Psoas muscle (tissue), 8 donors: ENCODE data around the gene SLC35G6. TPM values are rescaled to one million over a fixed set of nuclear protein-coding genes. Genes with fewer than 3 reads are reported as not detected.

Experiments used
- ATAC-seq, 4 donors: fragments of 200-7000 bp; cut with Tn5 transposase; one replicate each; pipeline ENCODE4 v1.9.1; 2020; ENCODE audit warnings: moderate library complexity in 3 of 4, mild to moderate bottlenecking in 2 of 4
- DNase-seq, 2 donors: peaks; one replicate each; pipeline ENCODE4 v3.0.0-alpha.2; 2020
- H3K27ac ChIP-seq: fragments of 200-600 bp; one replicate; pipeline ENCODE4 v1.8.0; 2022
- H3K27me3 ChIP-seq, 3 donors: fragments of 200-600 bp in 1 of 3; one replicate each; pipeline versions ENCODE4 v1.6.1 to v1.8.0; 2013 to 2022; ENCODE audit warnings: low read length in 2 of 3, mild to moderate bottlenecking in 2 of 3, moderate library complexity in 1 of 3; ENCODE audit not compliant: insufficient read depth in 3 of 3
- H3K36me3 ChIP-seq, 2 donors: fragments of 200-600 bp in 1 of 2; one replicate each; pipeline versions ENCODE4 v1.6.1 to v1.8.0; 2013 to 2022; ENCODE audit warnings: low read depth in 1 of 2, mild to moderate bottlenecking in 1 of 2, moderate library complexity in 1 of 2; ENCODE audit not compliant: insufficient read depth in 1 of 2
- H3K4me1 ChIP-seq: fragments of 200-600 bp; one replicate; pipeline ENCODE4 v1.8.0; 2022
- H3K4me3 ChIP-seq: fragments of 200-600 bp; one replicate; pipeline ENCODE4 v1.8.0; 2022; ENCODE audit warnings: mild to moderate bottlenecking
- H3K9me3 ChIP-seq: fragments of 200-600 bp; one replicate; pipeline ENCODE4 v1.8.0; 2022
- CTCF ChIP-seq: fragments of 200-600 bp; IDR thresholded peaks from one replicate; pipeline ENCODE4 v1.8.0; 2022; ENCODE audit warnings: antibody characterized with exemption
- WGBS, 3 donors: extraction: QIAGEN DNeasy Blood & Tissue Kit; methylation state at CpG; one replicate each; pipeline versions ENCODE4 v1.1.6 to v1.1.7; 2013; 5-methylcytosine and 5-hydroxymethylcytosine counted together
- intact Hi-C, 2 donors: fragments of 100-400 bp; cut with DNase I; formaldehyde crosslinking; loops; one replicate each; pipeline versions ENCODE4 v1.11.0 to v1.14.2; 2022
- polyA plus RNA-seq, 3 donors: library from polyadenylated mRNA; stranded (reverse); fragments of 200-250 nt; gene quantifications; one replicate each; pipeline ENCODE4 v1.2.3, GENCODE V29; 2013
- total RNA-seq, 4 donors: library from RNA; stranded (reverse); fragmentation: NEBNext Ultra II Directional in 2 of 4; extraction: Animal tissue kit (Norgen Biotek cat#: 25700) in 2 of 4; gene quantifications; one replicate each; pipeline versions ENCODE4 v1.2.1 to v1.2.4, GENCODE V29; 2021 to 2023
- donor health status: healthy with polysubstance abuse.
- donor health status: DM: no; HTN: no; CAD: no; lungs with moderate emphysema.
- donor health status: Bipolar disorder and iron deficiency.
- donor health status: healthy.
- donor health status: DM: yes; HTN: yes; CAD: no.
- donor health status: DM: no; HTN: no; CAD: no.
- donor health status: DM: no; HTN: no; CAD: no.
- donor health status: DM: yes; HTN: yes; CAD: no.

SLC35G6 gene
- total and polyA plus RNA-seq, 7 donors, result 0.05 TPM; not detected in 6

GRCh38 chr17:7508145-7508544, 26.9 kb downstream of the SLC35G6 start:
- intact Hi-C loops, result no loop called here
- ATAC-seq (no peak), DNase-seq (no peak)
- 68 to 78% (median 76%) methylated on average over 11 of the region's 11 CpGs for WGBS, 3 donors
- H3K4me3 ChIP-seq, result no peak overlapping the region
- H3K36me3 ChIP-seq, result peaks cover 4 to 100% of the 10 kb centered on the region in 2 donors
- H3K4me1 ChIP-seq, result no peaks in the 10 kb centered on the region
- no peak for TF ChIP-seq CTCF
- no peaks in the 10 kb centered on the region for H3K9me3 ChIP-seq
- H3K27me3 ChIP-seq, result no peaks in the 10 kb centered on the region
- H3K27ac ChIP-seq, result no peak overlapping the region

- no peaks in the 10 kb centered on the region for H3K27me3 ChIP-seq
- no peak overlapping the region for H3K27ac ChIP-seq
- peaks cover 4 to 99% of the 10 kb centered on the region in 2 donors for H3K36me3 ChIP-seq
- H3K4me1 ChIP-seq, result no peaks in the 10 kb centered on the region
- ATAC-seq, result no peak
- intact Hi-C loops, result no loop called here
- DNase-seq, result no peak
- no peak overlapping the region for H3K4me3 ChIP-seq
- no peak for TF ChIP-seq CTCF
- no peaks in the 10 kb centered on the region for H3K9me3 ChIP-seq
- 87 to 92% (median 88%) methylated on average over 9 of the region's 9 CpGs for WGBS, 3 donors
Measured at GRCh38 chr17:7508846-7509245, 27.6 kb downstream of the SLC35G6 start.

- peaks cover 4 to 96% of the 10 kb centered on the region in 2 donors for H3K36me3 ChIP-seq
- peak overlapping the region; percentile 36 for H3K27ac ChIP-seq
- H3K4me1 ChIP-seq, result no peaks in the 10 kb centered on the region
- H3K9me3 ChIP-seq, result no peaks in the 10 kb centered on the region
- 28 to 45% (median 34%) methylated on average over 5 of the region's 5 CpGs for WGBS, 3 donors
- no peak for TF ChIP-seq CTCF
- intact Hi-C loops, result loop anchor here in 1 of 2 donors (5.0 kb wide), 1 partner anchor 52 kb away; the partner anchor contains the start of gene SENP3
- ATAC-seq, result peak; percentile 35 to 74 (median 60)
- DNase-seq, result no peak
- H3K27me3 ChIP-seq, result no peaks in the 10 kb centered on the region
- H3K4me3 ChIP-seq, result no peak overlapping the region
Measured at GRCh38 chr17:7509937-7510336, 28.7 kb downstream of the SLC35G6 start.

GRCh38 chr17:7511108-7511507, 29.9 kb downstream of the SLC35G6 start:
- Histone ChIP-seq H3K27ac (no peak overlapping the region), H3K4me1 (no peaks in the 10 kb centered on the region), H3K9me3 (no peaks in the 10 kb centered on the region), H3K27me3 (no peaks in the 10 kb centered on the region), H3K36me3 (peaks cover 4 to 85% of the 10 kb centered on the region in 2 donors), H3K4me3 (no peak overlapping the region)
- DNase-seq (no peak), ATAC-seq (no peak)
- WGBS, 3 donors, result 79 to 83% (median 81%) methylated on average over 10 of the region's 10 CpGs
- intact Hi-C loops, result loop anchor here in 1 of 2 donors (5.0 kb wide), 1 partner anchor 51 kb away; the partner anchor contains the start of gene SENP3
- no peak for TF ChIP-seq CTCF

- Histone ChIP-seq H3K27ac (no peak overlapping the region), H3K4me3 (no peak overlapping the region), H3K36me3 (peaks cover 4 to 75% of the 10 kb centered on the region in 2 donors), H3K9me3 (no peaks in the 10 kb centered on the region), H3K4me1 (no peaks in the 10 kb centered on the region), H3K27me3 (no peaks in the 10 kb centered on the region)
- DNase-seq (no peak), ATAC-seq (no peak)
- WGBS, 3 donors, result 86 to 90% (median 90%) methylated on average over 15 of the region's 15 CpGs
- TF ChIP-seq CTCF, result no peak
- intact Hi-C loops, result loop anchor here in 1 of 2 donors (5.0 kb wide), 1 partner anchor 50 kb away; the partner anchor contains the start of gene SENP3
Measured at GRCh38 chr17:7512105-7512504, 30.9 kb downstream of the SLC35G6 start.
